Kidney (tissue), 14 donors: ENCODE measurements around the gene CLASP2. TPM values are rescaled to one million over a fixed set of nuclear protein-coding genes. Genes with fewer than 3 reads are reported as not detected.

ENCODE experiments used
- DNase-seq, 5 donors: peaks; one replicate each; pipeline ENCODE4 v3.0.0-alpha.2; 2013 to 2020
- FAIRE-seq: peaks from 2 replicates; lab custom pipeline; 2012; peaks lifted over from hg19 to GRCh38; lab: Jason Lieb, UNC
- H3K27ac ChIP-seq, 2 donors: one replicate each; pipeline ENCODE4 v1.7.0; 2013; ENCODE audit warnings: low read depth in 2 of 2, low read length in 2 of 2, inconsistent platforms in 1 of 2
- H3K27me3 ChIP-seq: one replicate; pipeline ENCODE4 v1.7.1; 2013; ENCODE audit warnings: low read length, inconsistent platforms; ENCODE audit not compliant: control insufficient read depth, insufficient read depth
- H3K36me3 ChIP-seq, 3 donors: one replicate each; pipeline versions ENCODE4 v1.7.0 to v1.7.1; 2013; ENCODE audit warnings: low read length in 3 of 3, control low read depth in 1 of 3, inconsistent platforms in 1 of 3; ENCODE audit not compliant: insufficient read depth in 3 of 3, control insufficient read depth in 2 of 3
- H3K4me1 ChIP-seq, 3 donors: one replicate each; pipeline versions ENCODE4 v1.7.0 to v1.7.1; 2013; ENCODE audit warnings: low read length in 3 of 3, inconsistent platforms in 1 of 3, low read depth in 1 of 3; ENCODE audit not compliant: control insufficient read depth in 2 of 3, insufficient read depth in 2 of 3
- H3K4me3 ChIP-seq, 3 donors: one replicate each; pipeline versions ENCODE4 v1.7.0 to v1.8.1; 2013; ENCODE audit warnings: low read length in 3 of 3, control low read depth in 1 of 3, inconsistent platforms in 1 of 3
- H3K9ac ChIP-seq, 3 donors: one replicate each; pipeline versions ENCODE4 v1.7.0 to v1.7.1; 2013; ENCODE audit warnings: low read length in 3 of 3, control low read depth in 1 of 3, inconsistent platforms in 1 of 3
- H3K9me3 ChIP-seq, 3 donors: one replicate each; pipeline versions ENCODE4 v1.7.0 to v1.7.1; 2013; ENCODE audit warnings: low read length in 3 of 3, control low read depth in 1 of 3, inconsistent platforms in 1 of 3; ENCODE audit not compliant: control insufficient read depth in 2 of 3, insufficient read depth in 1 of 3
- CTCF ChIP-seq: IDR thresholded peaks from 3 replicates; pipeline ENCODE4 v1.5.1; 2012; ENCODE audit warnings: mild to moderate bottlenecking, moderate library complexity, borderline replicate concordance; ENCODE audit not compliant: insufficient read depth; ENCODE audit errors: extremely low read depth
- intact Hi-C: fragments of 100-400 bp; cut with DNase I; formaldehyde crosslinking; loops from one replicate; pipeline ENCODE4 v1.11.1; 2022
- polyA plus RNA-seq: library from polyadenylated mRNA; stranded (reverse); fragments of 350-450 nt; fragmentation: Illumina TruSeq; extraction: RNeasy Lipid Tissue Mini Kit (QIAGEN cat#74804); gene quantifications from one replicate; pipeline ENCODE4 v1.2.3, GENCODE V29; 2014; ENCODE audit warnings: low read depth, low replicate concordance; ENCODE audit not compliant: insufficient read depth
- total RNA-seq: library from RNA; stranded (reverse); fragmentation: NEBNext Ultra II Directional; extraction: Animal tissue kit (Norgen Biotek cat#: 25700); gene quantifications from one replicate; pipeline ENCODE4 v1.2.1, GENCODE V29; 2021
- donor health status: control.
- donor health status: control.
- donor health status: control.
- donor health status: control.
- donor health status: control.
- donor health status: DM: yes; HTN: yes; CAD: no.
- donor health status: Normal renal cell carcinoma (clear cell type).

The CLASP2 gene
- total and polyA plus RNA-seq, 2 donors from 2014 or later: 8.8 to 58.5 TPM

- no peak for TF ChIP-seq CTCF
- no peaks in the 10 kb centered on the region for H3K36me3 ChIP-seq
- H3K27ac ChIP-seq: no peak overlapping the region
- intact Hi-C loops: no loop called here
- DNase-seq: no peak
- H3K27me3 ChIP-seq: no peaks in the 10 kb centered on the region
- no peak for FAIRE-seq
- H3K4me3 ChIP-seq: no peak overlapping the region
- H3K9ac ChIP-seq: no peak overlapping the region
- H3K4me1 ChIP-seq: no peaks in the 10 kb centered on the region
- H3K9me3 ChIP-seq: no peaks in the 10 kb centered on the region
Measured at GRCh38 chr3:33746416-33747116, 28.5 kb upstream of the CLASP2 start.

- TF ChIP-seq CTCF: no peak
- no peaks in the 10 kb centered on the region for H3K4me1 ChIP-seq
- no peak overlapping the region for H3K27ac ChIP-seq
- DNase-seq: no peak
- no peak for FAIRE-seq
- no peak overlapping the region for H3K9ac ChIP-seq
- no peaks in the 10 kb centered on the region for H3K9me3 ChIP-seq
- H3K4me3 ChIP-seq: no peak overlapping the region
- H3K27me3 ChIP-seq: no peaks in the 10 kb centered on the region
- intact Hi-C loops: no loop called here
- no peaks in the 10 kb centered on the region for H3K36me3 ChIP-seq
Measured at GRCh38 chr3:33737146-33737545, 19.1 kb upstream of the CLASP2 start.

GRCh38 chr3:33732394-33732793 lies 14.3 kb upstream of the CLASP2 start:
- intact Hi-C loops: no loop called here
- H3K9ac ChIP-seq: no peak overlapping the region
- FAIRE-seq: no peak

More at GRCh38 chr3:33732394-33732793, 14.3 kb upstream of the CLASP2 start:
- Histone ChIP-seq H3K36me3 (no peaks in the 10 kb centered on the region), H3K4me3 (no peak overlapping the region), H3K9me3 (no peaks in the 10 kb centered on the region), H3K27ac (no peak overlapping the region), H3K4me1 (no peaks in the 10 kb centered on the region), H3K27me3 (no peaks in the 10 kb centered on the region)
- no peak for TF ChIP-seq CTCF
- no peak for DNase-seq
